Cardiac muscle cell (in vitro differentiated cells and primary cell): ENCODE data around the gene ST8SIA5. TPM values are rescaled to one million over a fixed set of nuclear protein-coding genes. Genes with fewer than 3 reads are reported as not detected.

Source experiments
- DNase-seq, 2 donors: peaks; one replicate each; pipeline versions ENCODE4 v3.0.0 to v3.0.0-alpha.2; 2010 to 2017; ENCODE audit warnings: low read depth in 1 of 2, low spot score in 1 of 2
- H3K27ac ChIP-seq: fragments of 200-600 bp; sonication (generic); 2 replicates; pipeline ENCODE4 v1.5.1; 2016
- H3K27me3 ChIP-seq: fragments of 200-600 bp; sonication (generic); 2 replicates; pipeline ENCODE4 v1.6.0; 2016; ENCODE audit warnings: control low read depth
- H3K36me3 ChIP-seq: fragments of 200-600 bp; sonication (generic); 2 replicates; pipeline ENCODE4 v1.5.1; 2016; ENCODE audit warnings: control low read depth
- H3K4me1 ChIP-seq: fragments of 200-600 bp; sonication (generic); 2 replicates; pipeline ENCODE4 v1.8.1; 2017; ENCODE audit warnings: low read depth, mild to moderate bottlenecking, mixed run types
- H3K4me3 ChIP-seq: fragments of 200-600 bp; sonication (generic); 2 replicates; pipeline ENCODE4 v1.5.1; 2016; ENCODE audit warnings: mild to moderate bottlenecking
- H3K9me3 ChIP-seq: fragments of 200-600 bp; sonication (generic); 2 replicates; pipeline ENCODE4 v1.5.1; 2017; ENCODE audit warnings: low read depth, mild to moderate bottlenecking, control low read depth
- polyA plus RNA-seq: library from polyadenylated mRNA; unstranded; fragments of >200 nt; fragmentation: Nextera tagmentation; extraction: Ambion mirVana; gene quantifications from 2 replicates; pipeline ENCODE4 v1.2.1, GENCODE V29; 2016
- total RNA-seq: library from RNA; depleted of rRNA; stranded (reverse); fragments of >200 nt; gene quantifications from 2 replicates; pipeline ENCODE4 v1.2.3, GENCODE V29; 2016
- TF ChIP-seq, protein P1 (sequence below): IDR thresholded peaks from 2 replicates; pipeline ENCODE4 v1.5.1; 2012; ENCODE audit warnings: low read depth, mild to moderate bottlenecking, low read length

The ST8SIA5 gene
- total and polyA plus RNA-seq, 2 experiments from 2014 or later, result 0.83 TPM; not detected in 1

DNA sequence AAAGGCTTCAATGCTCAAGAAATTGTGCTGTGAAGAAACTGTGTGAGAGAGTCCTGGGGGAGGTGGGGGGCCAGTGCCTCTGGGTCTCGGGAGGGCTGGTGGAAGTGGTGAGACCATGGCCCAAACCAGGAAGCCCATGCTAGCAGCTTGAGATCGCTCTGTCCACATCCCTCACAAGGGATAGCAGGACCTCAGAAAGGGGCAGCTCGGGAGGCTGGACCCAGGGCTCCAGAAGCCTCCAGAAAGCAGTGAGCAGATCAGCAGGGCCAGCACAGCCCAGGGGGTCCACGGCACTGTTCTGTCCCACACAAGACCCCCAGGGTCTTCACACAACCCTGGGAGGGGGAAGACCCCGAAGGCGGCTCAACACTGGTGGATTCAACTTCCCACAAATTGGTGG, 24.1 kb downstream of the ST8SIA5 start:
- TF ChIP-seq, protein P1, sequence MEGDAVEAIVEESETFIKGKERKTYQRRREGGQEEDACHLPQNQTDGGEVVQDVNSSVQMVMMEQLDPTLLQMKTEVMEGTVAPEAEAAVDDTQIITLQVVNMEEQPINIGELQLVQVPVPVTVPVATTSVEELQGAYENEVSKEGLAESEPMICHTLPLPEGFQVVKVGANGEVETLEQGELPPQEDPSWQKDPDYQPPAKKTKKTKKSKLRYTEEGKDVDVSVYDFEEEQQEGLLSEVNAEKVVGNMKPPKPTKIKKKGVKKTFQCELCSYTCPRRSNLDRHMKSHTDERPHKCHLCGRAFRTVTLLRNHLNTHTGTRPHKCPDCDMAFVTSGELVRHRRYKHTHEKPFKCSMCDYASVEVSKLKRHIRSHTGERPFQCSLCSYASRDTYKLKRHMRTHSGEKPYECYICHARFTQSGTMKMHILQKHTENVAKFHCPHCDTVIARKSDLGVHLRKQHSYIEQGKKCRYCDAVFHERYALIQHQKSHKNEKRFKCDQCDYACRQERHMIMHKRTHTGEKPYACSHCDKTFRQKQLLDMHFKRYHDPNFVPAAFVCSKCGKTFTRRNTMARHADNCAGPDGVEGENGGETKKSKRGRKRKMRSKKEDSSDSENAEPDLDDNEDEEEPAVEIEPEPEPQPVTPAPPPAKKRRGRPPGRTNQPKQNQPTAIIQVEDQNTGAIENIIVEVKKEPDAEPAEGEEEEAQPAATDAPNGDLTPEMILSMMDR, result no peak
- H3K27ac ChIP-seq, result no peak overlapping the region
- H3K9me3 ChIP-seq, result no peaks in the 10 kb centered on the region
- H3K4me3 ChIP-seq, result no peak overlapping the region
- H3K27me3 ChIP-seq, result no peaks in the 10 kb centered on the region
- H3K4me1 ChIP-seq, result no peaks in the 10 kb centered on the region
- no peaks in the 10 kb centered on the region for H3K36me3 ChIP-seq
- no peak for DNase-seq

DNA sequence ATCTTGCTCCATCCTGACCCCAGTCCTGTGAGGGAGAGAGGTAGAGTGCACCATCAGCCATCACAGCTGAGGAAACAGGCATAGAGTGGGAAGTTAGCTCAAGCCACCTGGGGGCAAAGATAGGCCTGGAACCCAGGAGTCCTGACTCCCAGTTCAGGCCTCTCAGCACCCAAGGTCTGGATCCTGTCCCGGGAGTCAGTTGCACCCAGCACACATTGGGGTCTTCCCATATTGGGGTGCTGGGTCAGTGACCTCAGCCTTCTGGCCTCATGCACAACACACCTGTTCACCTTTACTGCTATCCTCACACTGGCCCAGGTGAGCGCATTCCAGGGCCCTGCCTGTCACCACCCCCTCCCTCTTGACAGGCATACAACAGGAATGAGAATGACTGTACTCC, 24.7 kb downstream of the ST8SIA5 start:
- TF ChIP-seq, protein P1, result no peak
- H3K4me3 ChIP-seq, result no peak overlapping the region
- no peaks in the 10 kb centered on the region for H3K9me3 ChIP-seq
- H3K27me3 ChIP-seq, result no peaks in the 10 kb centered on the region
- H3K36me3 ChIP-seq, result no peaks in the 10 kb centered on the region
- DNase-seq, result no peak
- no peaks in the 10 kb centered on the region for H3K4me1 ChIP-seq
- no peak overlapping the region for H3K27ac ChIP-seq

DNA sequence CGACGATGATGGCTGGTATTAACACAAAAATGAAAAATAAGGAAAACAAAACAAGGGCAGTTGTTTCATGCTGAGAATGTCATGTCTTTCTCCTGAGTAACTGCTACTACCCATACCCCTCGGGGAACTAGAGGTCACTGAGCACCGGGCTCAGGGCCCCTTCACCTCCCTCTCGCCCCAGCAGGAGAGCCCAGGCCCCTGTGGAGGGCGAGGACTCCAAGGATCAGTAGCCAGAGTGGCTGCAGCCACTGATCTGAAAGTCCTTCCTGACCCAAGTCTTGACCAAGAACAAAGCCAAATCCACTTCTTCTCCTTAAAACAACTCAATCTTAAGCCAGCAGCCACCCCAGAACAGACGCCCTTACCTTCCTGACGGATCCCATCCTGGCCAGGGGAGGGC, 25.5 kb downstream of the ST8SIA5 start:
- Histone ChIP-seq H3K27ac (no peak overlapping the region), H3K4me1 (no peaks in the 10 kb centered on the region), H3K36me3 (no peaks in the 10 kb centered on the region), H3K9me3 (no peaks in the 10 kb centered on the region), H3K4me3 (no peak overlapping the region), H3K27me3 (no peaks in the 10 kb centered on the region)
- DNase-seq, result no peak
- TF ChIP-seq, protein P1, result no peak

DNA sequence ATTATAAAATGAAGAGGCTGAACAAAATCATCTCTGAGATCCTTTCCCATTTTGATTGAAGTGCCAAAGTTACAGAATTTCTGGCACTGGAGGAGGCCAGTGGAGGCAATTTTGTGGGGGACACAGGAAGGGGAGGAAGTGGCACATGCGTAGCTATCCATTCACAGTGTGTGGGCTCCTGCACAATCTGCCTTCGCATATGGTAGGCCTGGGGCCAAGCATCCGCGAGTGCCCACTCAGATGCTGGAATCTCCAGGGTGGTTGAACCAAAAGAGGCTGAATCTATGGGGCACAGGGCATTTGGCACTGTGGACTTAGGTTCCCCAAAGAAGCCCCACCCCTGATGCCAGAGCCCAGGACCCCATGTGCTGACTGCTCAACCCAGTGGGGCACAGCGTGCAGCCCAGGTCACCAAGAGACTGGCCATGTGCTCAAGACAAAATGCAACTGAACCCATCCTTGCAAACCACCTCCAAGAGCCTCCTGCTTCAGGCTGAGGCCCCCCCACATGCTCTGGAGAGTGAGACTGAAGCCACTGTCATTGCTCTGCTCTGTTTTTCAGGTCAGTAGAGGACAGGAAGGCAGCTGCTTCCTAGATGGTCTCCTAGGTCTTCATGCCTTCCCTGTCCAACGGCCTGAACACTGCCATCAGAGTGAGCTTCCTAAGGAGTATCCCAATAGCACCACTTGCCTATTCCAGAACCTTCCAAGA, 28.5 kb downstream of the ST8SIA5 start:
- no peaks in the 10 kb centered on the region for H3K4me1 ChIP-seq
- H3K9me3 ChIP-seq, result no peaks in the 10 kb centered on the region
- no peaks in the 10 kb centered on the region for H3K27me3 ChIP-seq
- H3K36me3 ChIP-seq, result no peaks in the 10 kb centered on the region
- TF ChIP-seq, protein P1, result no peak
- no peak overlapping the region for H3K4me3 ChIP-seq
- DNase-seq, result no peak
- H3K27ac ChIP-seq, result no peak overlapping the region

DNA sequence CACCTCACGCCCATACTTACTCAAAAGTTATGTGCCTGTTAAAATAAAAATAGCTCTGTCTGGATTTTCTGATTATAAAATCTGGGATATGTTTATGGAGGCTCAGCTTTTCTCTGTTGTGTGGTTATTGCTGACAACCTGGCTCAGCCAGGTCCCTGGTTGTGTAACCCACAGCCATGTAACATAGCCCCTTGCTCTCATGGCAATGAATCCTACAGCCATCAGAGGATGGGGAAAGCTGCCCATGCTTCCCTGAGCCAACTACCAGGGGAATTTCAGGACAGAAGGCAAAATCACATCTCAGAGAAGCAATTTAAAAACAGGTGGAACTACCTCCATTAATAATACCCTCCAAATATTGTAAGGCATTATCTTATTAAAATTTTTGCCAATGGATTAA, 29.7 kb downstream of the ST8SIA5 start:
- Histone ChIP-seq H3K9me3 (no peaks in the 10 kb centered on the region), H3K4me1 (no peaks in the 10 kb centered on the region), H3K27me3 (no peaks in the 10 kb centered on the region), H3K27ac (no peak overlapping the region), H3K36me3 (no peaks in the 10 kb centered on the region), H3K4me3 (no peak overlapping the region)
- TF ChIP-seq, protein P1, result no peak
- DNase-seq, result no peak
